Ascending aorta (tissue), 2 donors: ENCODE measurements around the gene ZBTB16. TPM values are rescaled to one million over a fixed set of nuclear protein-coding genes. Genes with fewer than 3 reads are reported as not detected.

Experiments
- DNase-seq, 2 donors: peaks; one replicate each; pipeline ENCODE4 v3.0.0-alpha.2; 2019; ENCODE audit warnings: low spot score in 2 of 2
- H3K27ac ChIP-seq, 2 donors: fragments of 200-600 bp; sonication (generic); one replicate each; pipeline ENCODE4 v1.5.1; 2016 to 2017; ENCODE audit warnings: mild to moderate bottlenecking in 1 of 2
- H3K27me3 ChIP-seq: fragments of 200-600 bp; sonication (generic); one replicate; pipeline ENCODE4 v1.5.1; 2017
- H3K36me3 ChIP-seq, 2 donors: fragments of 200-600 bp; sonication (generic); one replicate each; pipeline ENCODE4 v1.5.1; 2016
- H3K4me1 ChIP-seq, 2 donors: fragments of 200-600 bp; sonication (generic); one replicate each; pipeline ENCODE4 v1.5.1; 2016 to 2017; ENCODE audit warnings: mild to moderate bottlenecking in 1 of 2
- H3K4me3 ChIP-seq, 2 donors: fragments of 200-600 bp; sonication (generic); one replicate each; pipeline ENCODE4 v1.5.1; 2016 to 2017; ENCODE audit warnings: mild to moderate bottlenecking in 1 of 2
- H3K9me3 ChIP-seq, 2 donors: fragments of 200-600 bp; sonication (generic); one replicate each; pipeline ENCODE4 v1.5.1; 2016
- intact Hi-C: fragments of 100-400 bp; cut with DNase I; formaldehyde crosslinking; loops from one replicate; pipeline ENCODE4 v1.15.1; 2023
- total RNA-seq: library from RNA; depleted of rRNA; stranded (reverse); fragments of >200 nt; gene quantifications from one replicate; pipeline ENCODE4 v1.1.0, GENCODE V29; 2016
- TF ChIP-seq, protein P1 (sequence below), 3 experiments: fragments of 200-600 bp in 2 of 3; fragments of 450-650 bp in 1 of 3; sonication (generic) in 2 of 3; IDR thresholded peaks; one replicate each; pipeline ENCODE4 v1.5.1; 2016 to 2019; ENCODE audit warnings: antibody characterized with exemption in 3 of 3, mild to moderate bottlenecking in 1 of 3, moderate library complexity in 1 of 3

The ZBTB16 gene
- total RNA-seq, 1 donor from 2014 or later = 344 TPM

DNA sequence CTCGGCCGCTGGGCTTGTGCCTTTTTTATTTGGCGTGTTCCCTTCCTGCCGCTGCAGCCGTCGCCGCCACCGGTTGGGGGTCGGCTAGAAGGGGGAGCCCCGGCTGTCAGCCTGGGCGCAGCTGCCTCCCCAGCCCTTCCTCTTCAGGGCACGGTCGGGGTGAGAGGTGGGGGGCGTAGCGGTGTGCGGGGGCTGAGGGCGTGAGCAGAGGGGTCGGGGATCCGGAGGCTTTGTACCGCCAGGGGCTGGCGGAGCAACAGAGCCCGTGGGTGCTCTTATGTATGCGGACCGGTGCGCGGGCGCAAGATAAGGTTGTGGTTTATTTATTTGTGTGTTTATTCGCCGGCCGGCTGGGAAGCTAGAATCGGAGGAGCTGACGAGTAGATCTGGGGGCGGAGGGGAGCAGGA is 477 bp downstream of the ZBTB16 start:
- no peaks in the 10 kb centered on the region for H3K9me3 ChIP-seq
- no peak for DNase-seq
- peaks cover 38 to 48% of the 10 kb centered on the region in 2 donors for H3K36me3 ChIP-seq
- no peaks in the 10 kb centered on the region for H3K27me3 ChIP-seq
- TF ChIP-seq, protein P1, sequence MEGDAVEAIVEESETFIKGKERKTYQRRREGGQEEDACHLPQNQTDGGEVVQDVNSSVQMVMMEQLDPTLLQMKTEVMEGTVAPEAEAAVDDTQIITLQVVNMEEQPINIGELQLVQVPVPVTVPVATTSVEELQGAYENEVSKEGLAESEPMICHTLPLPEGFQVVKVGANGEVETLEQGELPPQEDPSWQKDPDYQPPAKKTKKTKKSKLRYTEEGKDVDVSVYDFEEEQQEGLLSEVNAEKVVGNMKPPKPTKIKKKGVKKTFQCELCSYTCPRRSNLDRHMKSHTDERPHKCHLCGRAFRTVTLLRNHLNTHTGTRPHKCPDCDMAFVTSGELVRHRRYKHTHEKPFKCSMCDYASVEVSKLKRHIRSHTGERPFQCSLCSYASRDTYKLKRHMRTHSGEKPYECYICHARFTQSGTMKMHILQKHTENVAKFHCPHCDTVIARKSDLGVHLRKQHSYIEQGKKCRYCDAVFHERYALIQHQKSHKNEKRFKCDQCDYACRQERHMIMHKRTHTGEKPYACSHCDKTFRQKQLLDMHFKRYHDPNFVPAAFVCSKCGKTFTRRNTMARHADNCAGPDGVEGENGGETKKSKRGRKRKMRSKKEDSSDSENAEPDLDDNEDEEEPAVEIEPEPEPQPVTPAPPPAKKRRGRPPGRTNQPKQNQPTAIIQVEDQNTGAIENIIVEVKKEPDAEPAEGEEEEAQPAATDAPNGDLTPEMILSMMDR (IDR thresholded peaks at IDR 0.05) = no peak
- peak overlapping the region; percentile 87 to 99 for H3K4me3 ChIP-seq
- peak overlapping the region; percentile 97 to 98 for H3K27ac ChIP-seq
- H3K4me1 ChIP-seq = peaks cover 4 to 17% of the 10 kb centered on the region in 2 donors
- intact Hi-C loops = loop anchor here (2.0 to 5.0 kb wide), 4 partner anchors 75 to 201 kb away; no protein-coding TSS in a partner anchor

DNA sequence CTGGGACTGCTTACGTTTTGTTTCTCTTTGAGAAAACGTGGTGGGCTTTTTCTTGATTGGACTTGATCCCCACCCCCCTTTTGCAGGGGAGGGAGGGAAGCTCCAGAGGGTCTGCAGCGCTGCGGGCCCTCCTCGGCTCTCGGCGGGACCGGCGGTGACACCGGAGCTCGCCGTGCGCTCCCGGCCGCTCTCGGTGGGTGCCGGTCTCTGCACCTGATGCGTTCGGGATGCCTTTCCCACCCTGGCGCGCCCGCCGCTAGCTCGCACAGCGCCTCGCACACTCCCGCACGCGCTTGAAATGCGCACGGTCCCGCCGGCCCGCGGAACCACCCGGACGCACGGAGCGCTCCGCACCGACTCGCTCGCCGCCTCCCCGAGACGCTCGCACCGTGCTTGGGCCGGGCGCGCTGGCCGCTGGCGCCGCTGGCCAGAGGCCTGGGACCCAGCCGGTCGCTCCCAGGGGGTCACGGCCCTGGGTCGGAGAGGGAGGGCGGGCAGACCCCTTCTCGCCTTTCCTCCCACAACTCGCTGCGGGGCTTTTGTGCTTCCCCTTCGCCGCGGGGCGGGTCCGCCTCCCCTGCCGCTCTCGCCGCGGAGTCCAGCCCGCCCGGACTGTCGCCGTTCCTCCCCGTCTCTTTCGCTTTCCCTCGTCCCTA is 1.0 kb downstream of the ZBTB16 start:
- DNase-seq = no peak
- Histone ChIP-seq H3K27me3 (no peaks in the 10 kb centered on the region), H3K4me1 (peaks cover 7 to 17% of the 10 kb centered on the region in 2 donors), H3K9me3 (no peaks in the 10 kb centered on the region), H3K4me3 (peak overlapping the region; percentile 87 to 99), H3K36me3 (peaks cover 44 to 54% of the 10 kb centered on the region in 2 donors), H3K27ac (peak overlapping the region; percentile 97 to 98)
- intact Hi-C loops = no loop called here
- TF ChIP-seq, protein P1 (IDR thresholded peaks at IDR 0.05) = peak in 1 of 3 experiments; percentile 3

DNA sequence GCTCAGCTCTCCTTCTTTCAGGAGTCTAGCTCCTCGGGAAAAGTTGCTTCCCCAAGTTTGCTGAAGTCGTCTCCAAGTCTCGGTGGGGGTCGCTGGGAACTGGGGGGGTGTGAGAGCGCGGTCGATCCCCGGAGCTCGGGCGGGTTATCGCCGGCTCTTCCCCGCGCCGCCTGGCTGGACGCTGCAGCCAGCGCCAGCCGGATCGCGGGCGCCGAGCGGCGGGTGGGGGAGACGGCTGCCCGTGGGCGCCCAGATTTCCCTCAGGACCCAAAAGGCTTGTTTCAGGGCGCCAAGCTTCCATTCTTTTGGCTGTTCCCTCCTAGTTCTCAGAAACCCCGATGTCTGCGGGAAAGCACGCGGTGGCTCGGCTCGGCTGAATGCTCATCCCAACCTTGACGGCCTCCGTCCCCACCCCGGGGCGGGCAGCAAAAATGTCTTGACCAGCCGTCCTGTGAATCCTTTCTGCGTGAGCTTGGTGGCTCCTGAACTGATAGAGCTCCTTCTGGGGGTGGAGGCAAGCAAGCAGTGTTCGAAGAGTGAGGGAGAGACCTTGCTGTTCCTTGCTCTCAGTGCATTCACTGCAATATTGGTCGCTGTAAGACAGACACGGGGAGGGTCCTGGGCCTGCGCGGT is 1.7 kb downstream of the ZBTB16 start:
- peaks cover 9 to 17% of the 10 kb centered on the region in 2 donors for H3K4me1 ChIP-seq
- DNase-seq = no peak
- H3K4me3 ChIP-seq = peak overlapping the region; percentile 87 to 99
- peak overlapping the region; percentile 97 to 98 for H3K27ac ChIP-seq
- H3K27me3 ChIP-seq = no peaks in the 10 kb centered on the region
- intact Hi-C loops = no loop called here
- peaks cover 49 to 60% of the 10 kb centered on the region in 2 donors for H3K36me3 ChIP-seq
- TF ChIP-seq, protein P1 (IDR thresholded peaks at IDR 0.05) = no peak
- H3K9me3 ChIP-seq = no peaks in the 10 kb centered on the region

DNA sequence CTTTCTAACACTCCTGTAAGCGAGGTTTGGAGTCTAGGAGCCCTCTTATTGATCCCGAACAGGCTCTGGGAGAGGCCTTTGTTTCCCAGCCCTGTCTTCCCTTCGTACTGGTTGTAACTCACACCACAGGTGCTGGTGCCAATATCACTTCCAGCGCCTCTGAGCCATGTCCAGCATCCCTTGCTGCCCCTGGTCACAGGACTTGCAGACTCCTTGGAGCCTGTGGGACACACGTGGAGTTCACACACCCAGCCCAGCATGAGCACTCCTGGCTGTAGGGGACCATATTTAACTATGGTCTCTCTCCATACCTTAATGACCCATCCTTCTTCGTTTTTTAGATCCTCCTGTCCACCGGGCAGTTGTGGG is 2.2 kb downstream of the ZBTB16 start:
- DNase-seq = no peak
- H3K4me1 ChIP-seq = peaks cover 9 to 17% of the 10 kb centered on the region in 2 donors
- H3K27me3 ChIP-seq = no peaks in the 10 kb centered on the region
- intact Hi-C loops = no loop called here
- TF ChIP-seq, protein P1 (IDR thresholded peaks at IDR 0.05) = no peak
- peak overlapping the region; percentile 87 to 99 for H3K4me3 ChIP-seq
- H3K36me3 ChIP-seq = peaks cover 52 to 65% of the 10 kb centered on the region in 2 donors
- no peaks in the 10 kb centered on the region for H3K9me3 ChIP-seq
- peak overlapping the region; percentile 97 to 98 for H3K27ac ChIP-seq

DNA sequence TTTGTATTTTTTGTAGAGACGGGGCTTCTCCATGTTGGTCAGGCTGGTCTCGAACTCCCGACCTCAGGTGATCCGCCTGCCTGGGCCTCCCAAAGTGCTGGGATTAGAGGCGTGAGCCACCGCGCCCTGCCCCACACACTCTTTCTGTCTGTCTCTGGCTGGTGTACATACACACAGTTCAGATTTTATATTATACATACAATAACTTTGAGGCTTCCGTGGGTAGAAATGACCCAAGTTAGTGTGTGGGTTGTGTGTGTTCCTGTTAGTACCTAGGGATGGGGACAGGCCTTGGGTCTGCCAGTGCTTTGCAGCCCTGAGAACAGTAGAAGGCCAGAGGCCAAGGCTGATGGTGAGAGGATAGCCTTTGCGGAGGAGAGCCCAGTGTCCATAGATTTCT is 2.8 kb downstream of the ZBTB16 start:
- Histone ChIP-seq H3K36me3 (peaks cover 58 to 71% of the 10 kb centered on the region in 2 donors), H3K27ac (peak overlapping the region; percentile 97 to 98), H3K9me3 (no peaks in the 10 kb centered on the region), H3K4me3 (peak overlapping the region; percentile 87 to 99), H3K27me3 (no peaks in the 10 kb centered on the region), H3K4me1 (peaks cover 11 to 21% of the 10 kb centered on the region in 2 donors)
- no peak for DNase-seq
- intact Hi-C loops = no loop called here
- TF ChIP-seq, protein P1 (IDR thresholded peaks at IDR 0.05) = no peak
